BLaER1 treated with 17β-estradiol and CSF1 and Interleukin-3, amounts not matched to agents 10 nM and 100 nM (cell line): ENCODE measurements around the gene WDR6.

Experiments
- H3K27ac ChIP-seq, 11 experiments: shearing (Covaris generic); formaldehyde crosslinking; 2 replicates each; pipeline ENCODE4 v1.8.1; 2022
- H3K27me3 ChIP-seq, 11 experiments: shearing (Covaris generic); formaldehyde crosslinking; 2 replicates each; pipeline ENCODE4 v1.8.1; 2022
- H3K36me3 ChIP-seq, 11 experiments: shearing (Covaris generic); formaldehyde crosslinking; 2 replicates each; pipeline ENCODE4 v1.8.1; 2022
- H3K4me1 ChIP-seq, 10 experiments: shearing (Covaris generic); formaldehyde crosslinking; 2 replicates each; pipeline ENCODE4 v1.8.1; 2022
- H3K4me2 ChIP-seq, 11 experiments: shearing (Covaris generic); formaldehyde crosslinking; 2 replicates each; pipeline ENCODE4 v1.8.1; 2022
- H3K4me3 ChIP-seq, 10 experiments: shearing (Covaris generic); formaldehyde crosslinking; 2 replicates each; pipeline ENCODE4 v1.8.1; 2022
- H3K9ac ChIP-seq, 11 experiments: shearing (Covaris generic); formaldehyde crosslinking; 2 replicates each; pipeline ENCODE4 v1.8.1; 2022
- H3K9me3 ChIP-seq, 11 experiments: shearing (Covaris generic); formaldehyde crosslinking; replicated peaks in 1 of 11; 2 replicates each; pipeline ENCODE4 v1.8.1; 2022
- H4K20me1 ChIP-seq, 11 experiments: shearing (Covaris generic); formaldehyde crosslinking; 2 replicates each; pipeline ENCODE4 v1.8.1; 2022
- Cebpa-rat ChIP-seq, 11 experiments: shearing (Covaris generic); IDR thresholded peaks; 2 replicates each; pipeline ENCODE4 v1.8.1; 2022

Gene WDR6

DNA sequence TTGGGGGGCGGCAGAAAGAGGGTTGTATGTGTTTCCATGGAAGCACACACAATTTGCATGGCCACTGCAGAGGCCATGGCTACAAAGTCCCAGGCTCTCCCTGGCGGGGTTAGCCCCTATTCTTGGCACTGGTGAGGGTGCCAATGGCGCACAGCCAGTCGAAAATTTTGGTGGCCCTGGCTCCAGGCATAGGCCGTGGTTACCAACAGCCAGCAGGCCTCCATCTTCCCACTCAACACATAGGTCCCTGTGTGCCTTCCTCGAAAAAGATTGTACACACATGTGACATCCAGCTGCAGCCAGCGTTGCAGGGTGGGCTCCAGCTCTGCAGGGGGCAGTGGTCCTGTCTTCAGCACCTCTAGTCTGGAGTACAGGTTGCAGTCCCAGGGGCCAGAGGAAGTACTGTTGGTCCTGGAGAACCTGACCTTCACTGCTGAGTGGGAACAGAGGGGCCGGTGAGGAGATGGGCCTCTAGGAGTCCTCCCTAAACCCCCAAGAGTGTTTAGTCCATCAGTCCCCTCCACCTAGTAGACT, 10.0 kb upstream of the WDR6 start:
- Histone ChIP-seq H3K27ac (no peak overlapping the region), H4K20me1 (peaks cover 0 to 7% (median 0%) of the 10 kb centered on the region in 11 experiments; a peak in 1 of 22 replicates), H3K27me3 (no peaks in the 10 kb centered on the region), H3K4me2 (no peak overlapping the region), H3K9me3 (no peaks in the 10 kb centered on the region), H3K4me1 (peaks cover 11 to 22% (median 18%) of the 10 kb centered on the region in 10 experiments), H3K36me3 (peaks cover 0 to 20% (median 0%) of the 10 kb centered on the region in 11 experiments; a peak in 4 of 22 replicates), H3K4me3 (no peak overlapping the region), H3K9ac (no peak overlapping the region)
- no peak for TF ChIP-seq Cebpa-rat (IDR thresholded peaks at IDR 0.05)

DNA sequence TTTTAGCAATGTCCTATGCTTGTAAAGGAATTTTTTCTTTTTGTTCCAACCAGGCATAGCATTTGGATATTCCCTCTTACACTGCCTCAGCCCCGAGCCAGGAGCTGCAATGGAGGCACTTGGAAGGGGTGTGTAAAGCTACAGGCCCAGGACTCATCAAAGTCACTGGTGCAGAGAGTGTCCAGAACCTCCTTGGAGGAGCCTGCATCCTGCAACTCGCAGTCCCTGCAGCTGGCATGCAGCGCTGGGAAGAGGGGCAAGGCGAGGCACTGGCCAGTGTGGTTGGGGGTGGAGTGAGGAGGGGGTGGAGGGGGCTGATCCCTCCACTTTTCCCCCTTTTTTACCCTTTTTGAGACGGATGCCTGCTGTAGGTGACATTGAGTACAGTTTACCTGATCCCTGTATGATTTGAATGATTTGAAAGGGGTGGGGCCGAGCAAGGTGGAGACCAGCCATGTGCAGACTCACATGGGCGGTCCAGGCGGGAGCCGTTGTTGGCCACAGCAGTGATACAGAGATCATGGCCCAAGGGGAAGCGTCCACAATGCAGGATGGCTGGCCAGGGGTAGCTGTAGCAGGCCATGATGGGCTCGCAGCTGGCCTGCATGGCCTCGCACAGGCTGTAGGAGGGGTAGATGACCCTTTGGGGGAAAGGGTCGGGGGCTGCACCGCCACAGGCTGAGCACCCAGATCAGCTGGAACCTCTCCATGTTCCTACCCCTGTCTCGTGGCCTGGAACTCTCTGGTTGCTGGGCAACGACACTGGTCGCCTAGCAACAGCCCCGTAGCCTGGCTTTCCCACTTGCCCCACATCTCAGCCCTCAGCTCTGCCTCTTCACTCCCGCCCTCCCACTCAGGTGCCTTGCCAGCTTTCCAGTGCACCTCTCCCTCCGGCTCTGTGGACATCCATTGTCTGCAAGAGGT, 9.2 kb upstream of the WDR6 start:
- peaks cover 0 to 7% (median 0%) of the 10 kb centered on the region in 11 experiments; a peak in 1 of 22 replicates for H4K20me1 ChIP-seq
- no peak overlapping the region for H3K27ac ChIP-seq
- no peaks in the 10 kb centered on the region for H3K27me3 ChIP-seq
- H3K9ac ChIP-seq, result no peak overlapping the region
- H3K9me3 ChIP-seq, result no peaks in the 10 kb centered on the region
- no peak for TF ChIP-seq Cebpa-rat (IDR thresholded peaks at IDR 0.05)
- H3K4me2 ChIP-seq, result no peak overlapping the region
- H3K36me3 ChIP-seq, result peaks cover 0 to 20% (median 0%) of the 10 kb centered on the region in 11 experiments; a peak in 4 of 22 replicates
- peaks cover 11 to 21% (median 16%) of the 10 kb centered on the region in 10 experiments for H3K4me1 ChIP-seq
- H3K4me3 ChIP-seq, result no peak overlapping the region

DNA sequence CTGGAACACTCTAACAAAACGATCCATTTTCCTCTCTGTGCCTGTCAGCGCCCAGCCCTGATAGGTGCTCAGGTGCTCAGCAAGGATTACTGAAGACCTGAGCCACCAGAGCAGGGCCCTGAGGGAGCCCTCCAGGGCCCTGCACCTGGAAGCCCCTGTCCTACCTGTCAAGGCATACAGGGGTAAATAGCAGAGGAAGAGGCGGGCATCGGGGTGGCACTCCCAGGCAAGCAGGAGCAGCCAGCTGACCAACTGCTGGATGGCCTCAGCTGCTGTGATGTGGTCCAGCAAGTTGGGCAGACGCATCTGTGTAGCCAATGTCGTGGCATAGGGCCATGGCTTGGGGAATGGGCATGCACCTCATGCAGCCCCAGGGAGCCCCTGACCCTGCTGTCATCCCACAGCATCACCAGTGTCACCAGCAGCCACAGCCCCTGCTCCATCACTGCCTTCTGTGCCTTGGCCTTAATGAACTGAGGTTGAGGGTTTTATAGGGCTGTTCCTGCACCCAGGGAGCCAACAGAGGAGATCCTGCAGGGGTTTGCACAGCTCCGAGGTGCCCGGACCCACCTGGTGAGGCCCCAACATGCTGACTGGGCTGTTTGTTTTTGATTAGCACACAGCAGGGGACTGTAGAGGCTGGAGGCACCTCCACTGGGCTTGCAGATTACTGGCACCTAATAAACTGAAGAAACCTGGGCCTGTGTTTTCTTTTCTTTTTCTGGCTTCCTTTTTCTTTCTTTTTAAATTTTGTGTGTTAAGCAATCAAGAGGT, 7.9 kb upstream of the WDR6 start:
- Histone ChIP-seq H4K20me1 (peaks cover 0 to 7% (median 0%) of the 10 kb centered on the region in 11 experiments; a peak in 1 of 22 replicates), H3K9me3 (no peaks in the 10 kb centered on the region), H3K4me2 (no peak overlapping the region), H3K27me3 (no peaks in the 10 kb centered on the region), H3K4me1 (peaks cover 0 to 8% (median 3%) of the 10 kb centered on the region in 10 experiments; a peak in 16 of 20 replicates), H3K9ac (no peak overlapping the region), H3K36me3 (peaks cover 0 to 20% (median 0%) of the 10 kb centered on the region in 11 experiments; a peak in 4 of 22 replicates), H3K27ac (no peak overlapping the region), H3K4me3 (no peak overlapping the region)
- TF ChIP-seq Cebpa-rat (IDR thresholded peaks at IDR 0.05), result no peak

GRCh38 chr3:49001155-49001554, 6.0 kb upstream of the WDR6 start:
- H3K4me1 ChIP-seq, result peaks cover 4 to 11% (median 6%) of the 10 kb centered on the region in 10 experiments
- no peak overlapping the region for H3K4me3 ChIP-seq
- H3K9ac ChIP-seq, result no peak overlapping the region
- TF ChIP-seq Cebpa-rat (IDR thresholded peaks at IDR 0.05), result no peak
- H4K20me1 ChIP-seq, result peaks cover 0 to 7% (median 0%) of the 10 kb centered on the region in 11 experiments; a peak in 1 of 22 replicates
- no peak overlapping the region for H3K4me2 ChIP-seq
- no peaks in the 10 kb centered on the region for H3K27me3 ChIP-seq
- peaks cover 0 to 17% (median 0%) of the 10 kb centered on the region in 11 experiments; a peak in 4 of 22 replicates for H3K36me3 ChIP-seq
- no peaks in the 10 kb centered on the region for H3K9me3 ChIP-seq
- H3K27ac ChIP-seq, result no peak overlapping the region

DNA sequence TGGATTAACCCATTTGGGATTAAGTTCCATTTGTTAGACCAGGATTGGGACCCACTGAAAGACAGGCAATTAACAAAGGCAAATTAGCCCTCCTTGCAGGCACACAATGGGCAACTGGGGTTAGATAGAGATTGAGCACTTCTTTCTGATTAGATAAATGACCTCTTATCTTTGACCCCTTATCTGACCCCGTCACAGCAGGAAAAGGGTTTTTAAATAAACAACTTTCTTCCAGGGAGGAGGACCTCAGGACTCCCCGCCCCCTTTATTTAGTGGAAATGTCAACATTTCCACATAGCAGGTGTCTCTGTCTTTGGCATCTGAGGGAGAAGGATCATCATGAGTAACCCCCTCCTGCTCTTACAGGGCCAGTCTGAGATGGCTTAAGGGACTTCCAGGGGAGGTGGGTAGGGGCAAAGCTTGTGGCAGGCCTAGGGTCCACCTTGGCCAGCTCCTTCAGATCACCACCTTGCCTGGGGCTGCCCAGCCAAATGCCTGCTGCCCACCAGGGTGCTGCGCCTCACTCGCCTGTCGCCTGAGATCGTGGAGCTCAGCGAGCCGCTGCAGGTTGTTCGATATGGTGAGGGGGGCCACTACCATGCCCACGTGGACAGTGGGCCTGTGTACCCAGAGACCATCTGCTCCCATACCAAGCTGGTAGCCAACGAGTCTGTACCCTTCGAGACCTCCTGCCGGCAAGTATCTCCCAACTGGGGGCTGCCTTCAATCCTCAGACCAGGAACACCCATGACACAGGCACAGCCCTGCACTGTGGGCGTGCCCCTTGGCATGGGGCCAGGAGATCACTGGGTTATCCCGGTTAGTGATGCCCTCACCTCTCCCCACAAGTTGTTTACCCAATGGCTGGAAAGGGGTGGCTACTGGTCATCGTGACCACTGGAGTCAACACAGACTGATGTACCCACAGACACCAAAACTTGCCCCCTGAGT, 2.6 kb upstream of the WDR6 start:
- no peak overlapping the region for H3K9ac ChIP-seq
- H3K4me3 ChIP-seq, result no peak overlapping the region
- peaks cover 25 to 34% (median 28%) of the 10 kb centered on the region in 10 experiments for H3K4me1 ChIP-seq
- no peak overlapping the region for H3K27ac ChIP-seq
- peaks cover 0 to 5% (median 3%) of the 10 kb centered on the region in 11 experiments; a peak in 7 of 22 replicates for H3K36me3 ChIP-seq
- H3K27me3 ChIP-seq, result no peaks in the 10 kb centered on the region
- peaks cover 5 to 18% (median 16%) of the 10 kb centered on the region in 11 experiments; a peak in 20 of 22 replicates for H4K20me1 ChIP-seq
- no peak for TF ChIP-seq Cebpa-rat (IDR thresholded peaks at IDR 0.05)
- H3K4me2 ChIP-seq, result no peak overlapping the region
- H3K9me3 ChIP-seq, result no peaks in the 10 kb centered on the region

DNA sequence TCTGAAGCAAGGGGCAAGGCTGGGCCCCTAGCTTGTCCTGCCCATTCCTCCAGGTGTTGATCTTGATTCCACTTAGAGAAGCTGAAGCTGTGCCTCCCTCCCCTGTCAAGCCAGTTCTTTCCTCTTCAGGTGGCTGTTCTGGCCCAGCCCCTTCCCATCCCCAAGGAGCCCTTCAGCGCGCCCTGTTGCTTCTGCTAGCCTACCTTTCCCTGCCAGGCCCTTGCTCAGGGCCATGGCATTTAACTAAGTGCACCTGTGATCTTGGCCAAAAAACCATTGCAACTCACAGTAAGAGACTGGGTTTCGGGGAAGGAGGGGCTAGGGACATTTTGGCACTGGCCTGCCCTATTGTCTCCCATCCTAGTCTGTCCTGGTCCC, 1.9 kb upstream of the WDR6 start:
- Histone ChIP-seq H4K20me1 (peaks cover 5 to 25% (median 23%) of the 10 kb centered on the region in 11 experiments; a peak in 20 of 22 replicates), H3K9ac (no peak overlapping the region), H3K4me2 (no peak overlapping the region; a peak in 1 of 22 replicates), H3K9me3 (no peaks in the 10 kb centered on the region), H3K4me1 (peaks cover 28 to 41% (median 35%) of the 10 kb centered on the region in 10 experiments), H3K27ac (no peak overlapping the region), H3K36me3 (peaks cover 0 to 11% (median 4%) of the 10 kb centered on the region in 11 experiments; a peak in 8 of 22 replicates), H3K27me3 (no peaks in the 10 kb centered on the region), H3K4me3 (no peak overlapping the region)
- TF ChIP-seq Cebpa-rat (IDR thresholded peaks at IDR 0.05), result no peak

DNA sequence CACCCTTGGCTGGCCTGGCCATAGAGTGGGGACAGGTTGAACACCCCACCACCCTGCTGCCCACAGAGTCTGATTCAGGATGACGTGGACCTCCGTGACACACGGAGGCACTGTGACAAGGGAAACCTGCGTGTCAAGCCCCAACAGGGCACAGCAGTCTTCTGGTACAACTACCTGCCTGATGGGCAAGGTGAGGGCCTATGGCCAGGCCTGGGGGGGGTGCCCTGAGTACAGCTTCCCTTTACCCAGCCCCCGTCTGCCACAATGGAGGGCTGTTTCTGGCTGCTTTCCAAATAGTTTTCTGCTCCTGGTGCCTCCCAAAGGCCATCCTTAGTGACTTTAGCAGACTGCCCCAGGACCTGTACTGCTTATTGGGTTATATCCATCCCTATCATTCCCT, 1.2 kb upstream of the WDR6 start:
- H3K4me2 ChIP-seq, result peak overlapping the region; percentile 94 to 100 (median 96)
- no peaks in the 10 kb centered on the region for H3K27me3 ChIP-seq
- H3K4me3 ChIP-seq, result peak overlapping the region; percentile 67 to 91 (median 80); a peak in 18 of 20 replicates
- H3K36me3 ChIP-seq, result peaks cover under 1 to 18% (median 6%) of the 10 kb centered on the region in 11 experiments; a peak in 15 of 22 replicates
- H3K4me1 ChIP-seq, result peaks cover 28 to 41% (median 35%) of the 10 kb centered on the region in 10 experiments
- TF ChIP-seq Cebpa-rat (IDR thresholded peaks at IDR 0.05), result no peak
- H3K9ac ChIP-seq, result peak overlapping the region in 9 of 11 experiments; percentile 87 to 98 (median 94); a peak in 15 of 22 replicates
- H3K9me3 ChIP-seq, result no peaks in the 10 kb centered on the region
- H4K20me1 ChIP-seq, result peaks cover 5 to 32% (median 30%) of the 10 kb centered on the region in 11 experiments; a peak in 21 of 22 replicates
- H3K27ac ChIP-seq, result peak overlapping the region in 7 of 11 experiments; percentile 89 to 99 (median 95); a peak in 8 of 22 replicates
